Esophagus mucosa (tissue), 1 donor: Measurements from ENCODE around the gene MTG1. TPM values are rescaled to one million over a fixed set of nuclear protein-coding genes. Genes with fewer than 3 reads are reported as not detected.

Experiments
- ATAC-seq: fragments of 200-7000 bp; cut with Tn5 transposase; one replicate; pipeline ENCODE4 v1.9.1; 2020
- total RNA-seq: library from RNA; stranded (reverse); gene quantifications from one replicate; pipeline ENCODE4 v1.2.4, GENCODE V29; 2023
- donor health status: DM: yes; HTN: yes; CAD: no.

Gene MTG1
- total RNA-seq, 1 donor from 2014 or later: 35.2 TPM

DNA sequence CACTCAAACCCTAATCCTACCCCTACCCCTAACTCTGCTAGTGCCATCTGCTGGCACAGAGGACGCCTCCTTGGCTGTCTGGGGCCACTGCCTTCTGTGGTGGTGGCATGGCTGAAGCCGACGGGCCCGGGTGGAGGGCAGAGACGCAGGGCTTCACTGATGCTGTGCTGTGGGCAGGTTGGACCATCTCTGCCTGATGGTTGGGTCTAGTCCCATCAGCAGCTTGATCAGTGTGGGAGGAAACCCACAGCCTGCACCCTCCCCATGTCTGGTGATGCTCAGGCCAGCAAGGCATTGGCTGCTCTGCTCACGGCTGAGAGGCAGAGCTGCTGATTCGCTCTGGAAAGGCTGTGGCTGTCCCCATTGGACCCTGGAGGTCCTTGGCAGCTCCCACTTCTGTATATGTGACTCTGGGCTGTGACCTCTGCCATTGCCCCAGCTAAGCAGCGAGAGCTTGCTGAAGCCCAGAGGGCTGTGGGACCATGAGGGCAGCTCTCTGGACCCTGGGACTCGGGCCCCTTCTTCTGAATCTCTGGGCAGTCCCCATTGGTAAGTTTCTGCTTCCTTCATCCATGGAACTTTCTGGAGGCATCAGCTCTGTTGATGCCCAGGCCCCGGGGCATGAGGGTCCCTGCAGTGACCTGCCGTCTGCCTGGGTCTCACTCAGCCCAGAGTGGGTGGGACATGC is 59.7 kb downstream of the MTG1 start, which contains the start of gene SCART1:
Gene SCART1, plus strand, starts transcription at position 430 of the 688 bp plus-strand sequence. Its CDS starts 53 bp downstream, at position 483.
- no peak for ATAC-seq

DNA sequence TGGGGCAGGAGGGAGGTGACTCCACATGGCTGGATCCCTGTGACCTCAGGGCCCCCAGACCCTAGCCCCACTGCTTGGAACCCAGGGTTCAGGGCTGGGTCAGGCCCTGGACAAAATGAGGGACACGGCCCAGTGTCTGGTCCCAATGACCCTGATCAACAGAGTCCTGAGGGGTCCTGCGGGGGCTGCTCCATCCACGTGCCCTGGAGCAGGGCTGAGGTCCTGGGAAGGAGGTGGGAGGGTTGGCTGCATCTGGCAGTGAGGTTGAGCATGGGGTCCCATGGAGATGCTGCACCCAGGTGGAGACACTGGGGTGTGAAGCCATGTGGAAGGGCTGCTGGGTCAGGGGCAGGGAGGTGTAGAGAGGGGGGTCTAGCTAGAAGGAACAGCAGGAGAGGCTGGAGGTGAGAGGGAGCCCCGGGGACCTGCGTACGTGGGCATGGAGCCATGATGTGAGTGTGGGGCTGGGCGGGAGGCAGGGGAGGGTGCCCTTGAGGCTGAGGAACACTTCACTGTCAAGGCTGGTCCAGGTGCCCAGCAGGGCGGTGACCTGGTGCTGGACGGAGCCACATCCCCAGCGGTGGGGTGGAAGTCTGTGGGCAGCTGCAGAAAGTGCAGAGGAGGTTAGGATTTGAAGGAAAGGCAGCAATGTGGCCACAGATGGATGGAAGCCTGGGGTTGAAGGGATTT is 60.4 kb downstream of the MTG1 start:
- no peak for ATAC-seq

DNA sequence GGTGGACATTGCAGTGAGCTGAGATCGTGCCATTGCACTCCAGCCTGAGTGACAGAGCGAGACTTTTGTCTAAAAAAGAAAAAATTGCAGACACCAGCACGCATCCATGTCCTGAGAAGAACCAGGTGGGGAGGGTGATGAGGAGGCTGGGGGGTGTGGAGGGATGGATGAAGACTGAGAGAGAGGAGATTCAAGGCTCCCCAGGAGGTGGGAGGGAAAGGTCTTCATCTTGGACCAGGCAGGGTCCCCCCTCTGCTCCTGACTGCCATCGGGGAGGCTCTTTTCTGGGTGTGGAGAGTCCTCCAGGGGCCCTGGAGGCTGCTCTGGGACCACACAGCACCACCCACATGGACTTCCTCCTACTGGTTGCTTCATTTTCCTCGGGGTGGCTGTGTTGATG is 61.2 kb downstream of the MTG1 start:
- no peak for ATAC-seq

DNA sequence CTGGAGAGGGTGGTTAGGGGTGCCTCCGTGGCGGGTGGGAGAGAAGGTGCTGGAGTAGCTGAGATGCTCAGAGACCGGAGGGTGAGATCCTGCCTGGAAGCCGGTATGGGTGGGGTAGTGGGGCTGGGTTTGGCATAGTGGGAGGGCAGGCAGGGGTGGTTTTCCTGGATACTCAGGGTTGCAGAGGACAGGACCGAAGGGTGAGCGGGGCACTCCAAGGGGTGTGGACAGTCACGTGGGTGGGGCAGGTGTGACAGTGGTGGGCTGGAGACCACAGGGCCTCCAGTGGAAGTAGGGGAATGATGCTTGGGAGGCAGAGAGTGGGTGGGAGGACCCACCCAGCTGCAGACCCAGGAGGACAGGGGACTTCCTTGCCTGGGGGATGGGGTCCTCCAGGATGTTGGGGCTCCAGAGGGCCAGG is 61.7 kb downstream of the MTG1 start:
- ATAC-seq: no peak

DNA sequence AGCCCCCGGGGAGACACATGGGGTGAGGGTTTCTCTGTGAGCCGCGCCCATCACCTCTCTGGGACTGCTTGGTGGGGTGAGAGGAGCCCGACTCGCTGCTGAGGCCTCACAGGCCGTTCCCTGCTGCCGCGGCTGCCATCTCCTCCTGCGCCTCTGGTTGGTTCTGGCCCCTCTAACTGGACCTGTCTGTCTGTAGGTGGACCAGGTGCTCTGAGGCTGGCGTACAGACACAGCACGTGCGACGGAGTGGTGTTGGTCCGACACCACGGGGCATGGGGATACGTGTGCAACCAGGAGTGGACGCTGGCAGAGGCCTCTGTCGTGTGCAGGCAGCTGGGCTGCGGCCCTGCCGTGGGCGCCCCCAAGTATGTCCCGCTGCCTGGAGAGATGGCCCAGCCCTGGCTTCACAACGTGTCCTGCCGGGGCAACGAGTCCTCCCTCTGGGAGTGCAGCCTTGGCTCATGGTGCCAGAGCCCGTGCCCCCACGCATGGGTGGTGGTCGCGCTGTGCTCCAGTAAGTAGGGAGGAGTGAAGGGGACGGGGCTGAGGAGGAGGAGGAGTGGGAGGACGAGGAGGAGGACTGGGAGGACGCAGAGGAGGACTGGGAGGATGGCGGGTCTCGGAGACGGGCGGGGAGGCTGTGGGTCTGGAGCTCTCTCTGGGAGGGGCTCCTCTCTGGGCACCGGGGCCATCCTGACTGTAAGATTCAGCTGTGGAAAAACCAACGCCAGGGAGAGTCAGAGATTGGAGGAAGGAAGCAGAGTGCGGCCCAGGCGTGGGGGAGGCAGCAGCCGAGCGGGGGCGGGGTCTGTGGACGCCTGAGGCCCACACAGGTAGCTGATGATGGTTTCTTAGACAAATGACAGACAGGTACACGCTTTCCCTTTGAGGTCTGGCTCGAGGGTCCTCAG is 62.3 kb downstream of the MTG1 start:
- ATAC-seq: no peak

DNA sequence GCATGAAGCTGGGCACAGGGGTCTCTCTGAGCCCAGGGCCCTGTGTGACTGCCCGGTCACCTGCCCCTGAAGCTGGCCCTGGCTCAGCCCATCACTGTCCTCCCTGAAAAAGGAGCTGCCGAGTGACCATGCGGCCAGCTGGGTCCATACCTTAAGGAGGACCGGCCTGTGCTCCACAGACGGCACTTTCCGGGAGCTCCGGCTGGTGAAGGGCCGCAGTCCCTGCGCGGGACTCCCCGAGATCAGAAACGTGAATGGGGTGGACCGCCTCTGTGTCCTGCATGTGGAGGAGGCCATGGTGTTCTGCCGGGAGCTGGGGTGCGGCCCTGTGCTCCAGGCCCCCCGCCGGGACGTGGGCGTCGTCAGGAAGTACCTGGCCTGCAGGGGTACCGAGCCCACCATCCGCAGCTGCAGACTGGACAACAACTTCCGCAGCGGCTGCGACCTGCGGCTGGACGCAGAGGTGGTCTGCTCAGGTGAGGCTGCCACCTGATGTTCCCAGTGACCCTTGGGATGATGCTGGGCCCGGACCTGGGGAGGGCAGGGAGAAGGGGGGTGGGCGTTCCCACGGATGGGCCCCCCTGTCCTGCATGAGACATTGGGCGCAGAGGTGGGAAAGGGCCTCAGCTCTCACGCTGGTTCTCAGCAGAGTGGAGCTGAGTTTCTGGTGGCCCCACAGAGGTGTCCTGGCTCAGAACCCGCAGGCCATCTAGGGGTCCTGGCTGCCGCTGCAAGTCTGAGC is 63.3 kb downstream of the MTG1 start:
- no peak for ATAC-seq

DNA sequence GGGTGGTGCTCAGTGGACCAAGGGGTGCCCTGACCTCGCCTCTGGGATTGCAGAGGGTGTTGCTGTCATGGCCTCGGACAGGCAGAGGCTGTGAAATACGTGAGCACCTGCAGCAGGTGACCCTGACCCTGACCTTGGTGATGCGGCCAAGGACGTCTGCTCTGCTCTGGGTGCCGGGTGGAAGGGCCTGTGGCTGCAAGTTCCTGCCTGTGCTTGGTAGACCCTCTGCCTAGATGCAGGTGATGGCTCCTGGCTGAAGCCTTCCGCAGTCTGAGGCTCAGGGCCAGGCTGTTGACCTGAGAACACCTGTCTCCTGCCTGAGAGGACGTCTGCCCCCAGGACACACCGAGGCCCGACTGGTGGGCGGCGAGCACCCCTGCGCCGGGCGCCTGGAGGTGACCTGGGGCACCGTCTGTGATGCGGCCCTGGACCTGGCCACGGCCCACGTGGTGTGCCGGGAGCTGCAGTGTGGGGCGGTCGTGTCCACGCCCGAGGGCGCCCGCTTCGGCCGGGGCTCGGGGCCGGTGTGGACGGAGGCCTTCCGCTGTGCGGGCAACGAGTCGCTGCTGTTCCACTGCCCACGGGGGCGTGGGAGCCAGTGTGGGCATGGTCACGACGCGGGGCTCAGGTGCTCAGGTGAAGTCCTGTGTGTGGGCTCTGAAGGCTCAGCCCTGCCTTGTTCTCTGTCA is 64.2 kb downstream of the MTG1 start:
- no peak for ATAC-seq

DNA sequence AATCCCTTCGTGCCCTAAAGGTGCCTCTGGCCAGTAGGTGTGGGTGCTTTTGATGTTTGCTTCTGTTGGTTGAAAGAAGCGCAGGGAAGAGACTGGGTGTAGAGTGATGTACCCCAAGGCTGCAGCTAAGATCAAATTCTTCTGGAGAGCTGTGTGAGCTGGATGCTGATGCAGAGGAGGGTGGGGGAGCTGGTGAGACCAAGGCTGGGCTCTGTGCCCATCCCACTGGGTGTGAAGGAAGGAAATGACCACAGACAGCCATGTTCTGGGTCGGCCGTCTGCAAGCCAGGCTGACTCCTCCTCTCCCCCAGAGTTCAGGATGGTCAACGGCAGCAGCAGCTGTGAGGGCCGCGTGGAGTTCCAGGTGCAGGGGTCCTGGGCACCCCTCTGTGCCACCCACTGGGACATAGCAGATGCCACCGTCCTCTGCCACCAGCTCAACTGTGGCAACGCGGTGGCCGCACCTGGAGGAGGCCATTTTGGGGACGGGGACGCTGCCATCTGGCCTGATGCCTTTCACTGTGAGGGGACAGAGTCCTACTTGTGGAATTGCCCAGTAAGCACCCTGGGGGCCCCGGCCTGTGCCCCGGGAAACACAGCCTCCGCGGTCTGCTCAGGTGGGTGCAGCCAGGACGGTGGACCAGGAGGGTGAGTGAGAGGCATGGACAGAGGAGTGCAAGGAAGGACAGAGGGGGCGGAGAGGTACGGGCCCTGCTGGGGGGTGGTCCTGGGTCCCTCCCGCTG is 64.9 kb downstream of the MTG1 start:
- peak; percentile 4 for ATAC-seq

DNA sequence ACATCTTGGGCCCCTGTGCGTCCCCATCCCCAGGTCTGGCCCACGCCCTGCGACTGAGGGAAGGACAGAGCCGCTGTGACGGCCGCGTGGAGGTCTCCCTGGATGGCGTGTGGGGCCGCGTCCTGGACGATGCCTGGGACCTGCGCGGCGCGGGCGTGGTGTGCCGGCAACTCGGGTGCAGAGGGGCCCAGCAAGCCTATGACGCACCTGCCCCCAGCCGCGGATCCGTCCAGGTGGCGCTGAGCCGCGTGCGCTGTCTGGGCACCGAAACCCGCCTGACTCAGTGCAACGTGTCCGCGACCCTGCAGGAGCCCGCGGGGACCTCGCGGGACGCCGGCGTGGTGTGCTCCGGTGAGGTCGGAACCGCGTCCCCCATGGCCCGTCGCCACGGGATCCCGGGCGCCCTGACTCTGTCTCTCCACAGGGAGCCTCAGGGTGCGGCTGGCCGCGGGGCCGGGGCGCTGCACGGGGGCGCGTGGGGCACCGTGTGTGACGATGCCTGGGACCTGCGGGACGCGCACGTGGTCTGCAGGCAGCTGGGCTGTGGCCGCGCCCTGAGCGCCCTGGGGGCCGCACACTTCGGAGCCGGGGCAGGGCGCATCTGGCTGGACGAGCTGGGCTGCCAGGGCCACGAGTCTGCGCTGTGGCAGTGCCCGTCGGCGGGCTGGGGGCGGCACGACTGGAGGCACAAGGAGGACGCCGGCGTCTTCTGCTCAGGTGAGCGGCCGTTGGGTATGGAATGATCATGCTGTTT is 65.7 kb downstream of the MTG1 start:
- ATAC-seq: peak; percentile 1

DNA sequence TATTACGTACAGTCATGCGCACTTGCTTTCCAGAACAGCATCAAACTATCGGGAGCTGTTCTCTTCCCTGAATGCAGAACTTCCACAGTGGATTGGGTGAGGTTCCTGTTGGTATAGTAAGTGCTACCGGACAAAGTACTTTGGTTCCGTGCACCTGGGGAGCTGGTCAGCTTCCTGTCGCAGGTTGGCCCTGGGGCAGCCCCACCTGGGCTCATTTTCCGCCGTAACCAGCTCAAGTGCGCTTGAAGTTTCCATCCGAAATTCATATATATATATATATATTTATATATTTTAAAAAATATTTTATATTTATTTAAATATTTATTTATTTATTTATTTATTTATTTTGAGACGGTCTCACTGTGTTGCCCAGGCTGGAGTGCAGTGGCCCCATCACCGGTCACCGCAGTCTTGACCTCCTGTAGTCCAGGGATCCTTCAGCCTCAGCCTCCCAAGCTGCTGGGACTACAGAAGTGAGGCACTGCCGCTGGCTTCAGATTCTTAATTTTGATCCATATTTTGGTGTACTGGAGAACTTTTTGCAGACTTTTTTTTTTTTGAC is 66.3 kb downstream of the MTG1 start:
- ATAC-seq: no peak

DNA sequence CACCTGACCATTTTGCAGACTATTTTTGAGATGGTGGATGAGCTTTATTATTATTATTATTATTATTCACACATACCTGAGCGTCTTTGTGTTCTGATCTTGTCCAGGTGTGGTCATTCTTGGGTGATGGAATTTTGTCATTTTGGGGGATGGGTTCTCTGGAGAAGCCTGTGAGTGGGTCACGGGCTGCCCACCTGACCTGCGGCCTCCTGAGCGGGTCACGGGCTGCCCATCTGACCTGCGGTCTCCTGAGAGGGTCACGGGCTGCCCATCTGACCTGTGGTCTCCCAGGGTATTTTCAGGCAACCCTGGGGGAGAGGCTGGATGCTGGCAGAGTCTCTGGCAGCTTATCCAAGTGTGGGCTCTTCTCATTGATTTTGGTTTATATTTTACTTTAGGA is 67.1 kb downstream of the MTG1 start:
- no peak for ATAC-seq

DNA sequence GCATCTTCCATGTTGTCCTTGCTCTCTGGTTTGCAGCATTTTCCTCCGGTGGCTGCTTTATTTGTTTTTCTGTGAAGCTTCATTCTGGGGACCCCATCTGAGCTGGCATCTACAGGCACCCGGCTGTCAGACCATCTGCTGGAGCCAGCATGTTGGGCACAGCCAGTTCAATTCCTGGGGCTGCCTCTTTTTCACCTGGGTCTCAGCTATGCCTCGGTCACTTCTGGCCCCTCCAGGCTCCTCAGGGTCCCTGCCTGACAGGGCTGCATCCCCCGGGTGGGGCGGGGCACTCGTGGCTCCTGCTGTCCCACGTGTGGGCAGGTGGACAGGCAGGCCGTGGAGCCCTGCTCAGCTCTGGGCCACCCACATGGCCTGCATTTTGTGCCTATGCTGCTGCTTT is 67.9 kb downstream of the MTG1 start:
- ATAC-seq: no peak

DNA sequence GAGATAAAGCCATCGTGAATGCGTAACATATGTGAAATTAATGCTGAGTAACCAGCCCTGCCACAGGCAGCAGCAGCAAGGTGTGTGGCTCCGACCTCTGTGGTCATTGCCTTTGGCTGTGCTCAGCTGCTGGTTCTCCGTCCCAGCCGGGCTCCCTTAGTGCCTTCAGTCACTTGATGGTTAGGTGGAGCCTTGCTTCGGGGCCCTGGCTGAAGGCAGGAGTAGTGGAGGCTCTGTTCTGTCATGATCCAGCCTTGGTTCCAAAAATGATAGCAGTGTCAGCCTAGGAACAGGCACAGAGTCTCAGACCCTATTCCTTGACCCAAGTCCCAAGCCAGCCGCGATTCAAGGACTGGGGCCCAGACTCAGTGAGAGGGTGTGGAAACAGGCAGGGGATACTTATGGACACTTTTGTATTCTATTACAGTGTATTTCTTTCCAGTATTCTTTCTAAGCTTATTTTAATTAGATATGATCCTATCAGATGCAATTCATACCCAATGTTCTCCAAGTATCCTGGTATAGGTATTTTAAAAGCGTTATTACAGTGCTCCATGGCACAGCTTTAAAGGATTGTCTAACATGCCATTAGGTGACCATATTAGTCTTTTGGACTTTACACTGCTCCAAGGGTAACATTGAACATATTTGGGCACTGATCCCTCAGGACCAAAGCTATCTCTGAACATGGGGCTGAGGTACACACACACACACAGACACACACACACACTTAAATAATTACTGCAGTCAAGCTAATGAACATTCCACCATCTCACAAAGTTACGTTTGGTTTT is 68.8 kb downstream of the MTG1 start:
- no peak for ATAC-seq

DNA sequence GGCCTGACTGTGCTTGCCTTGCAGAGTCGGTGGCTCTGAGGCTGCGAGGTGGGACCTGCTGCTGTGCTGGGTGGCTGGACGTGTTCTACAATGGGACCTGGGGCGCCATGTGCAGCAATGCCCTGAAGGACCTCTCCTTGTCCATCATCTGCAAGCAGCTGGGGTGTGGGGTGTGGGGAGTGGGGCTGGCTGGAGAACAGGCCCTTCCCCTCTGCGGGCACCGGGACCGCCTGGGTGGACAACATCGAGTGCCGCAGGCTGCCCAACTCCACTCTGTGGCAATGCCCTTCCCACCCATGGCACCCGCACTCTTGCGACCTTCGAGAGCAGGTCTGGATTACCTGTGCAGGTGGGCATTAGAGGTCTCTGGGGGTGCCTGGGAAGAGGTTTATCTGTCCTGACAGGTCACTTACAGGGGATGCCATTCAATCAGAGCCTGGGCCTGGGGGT is 70.7 kb downstream of the MTG1 start:
- no peak for ATAC-seq

DNA sequence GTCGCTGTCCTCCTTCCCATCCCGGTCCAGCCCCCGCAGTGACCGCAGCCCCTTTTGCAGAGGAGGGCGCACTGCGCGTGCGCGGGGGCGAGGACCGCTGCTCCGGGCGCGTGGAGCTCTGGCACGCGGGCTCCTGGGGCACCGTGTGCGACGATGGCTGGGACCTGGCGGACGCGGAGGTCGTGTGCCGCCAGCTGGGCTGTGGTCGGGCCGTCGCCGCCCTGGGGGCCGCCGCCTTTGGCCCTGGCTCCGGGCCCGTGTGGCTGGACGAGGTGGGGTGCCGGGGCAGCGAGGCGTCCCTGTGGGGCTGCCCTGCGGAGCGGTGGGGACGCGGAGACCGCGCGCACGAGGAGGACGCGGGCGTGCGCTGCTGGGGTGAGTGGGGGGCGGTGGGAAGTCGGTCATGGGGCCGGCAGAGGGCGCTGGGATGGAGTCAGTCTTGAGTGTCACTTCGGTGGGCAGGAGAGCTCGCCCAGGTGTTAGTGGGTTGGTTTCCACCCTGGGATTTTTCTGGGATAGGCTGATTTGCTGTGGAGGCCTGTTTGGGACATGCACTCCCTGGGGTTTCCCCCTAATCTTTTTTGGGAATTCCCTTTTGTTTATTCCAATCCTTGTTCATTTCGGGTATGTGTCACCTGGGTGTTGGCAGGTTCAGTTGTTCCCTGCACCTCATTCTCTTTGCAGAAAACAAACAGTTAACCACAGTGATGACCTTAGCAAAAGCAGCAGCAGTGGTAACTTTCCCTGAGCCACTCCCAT is 71.4 kb downstream of the MTG1 start:
- ATAC-seq: peak; percentile 72

DNA sequence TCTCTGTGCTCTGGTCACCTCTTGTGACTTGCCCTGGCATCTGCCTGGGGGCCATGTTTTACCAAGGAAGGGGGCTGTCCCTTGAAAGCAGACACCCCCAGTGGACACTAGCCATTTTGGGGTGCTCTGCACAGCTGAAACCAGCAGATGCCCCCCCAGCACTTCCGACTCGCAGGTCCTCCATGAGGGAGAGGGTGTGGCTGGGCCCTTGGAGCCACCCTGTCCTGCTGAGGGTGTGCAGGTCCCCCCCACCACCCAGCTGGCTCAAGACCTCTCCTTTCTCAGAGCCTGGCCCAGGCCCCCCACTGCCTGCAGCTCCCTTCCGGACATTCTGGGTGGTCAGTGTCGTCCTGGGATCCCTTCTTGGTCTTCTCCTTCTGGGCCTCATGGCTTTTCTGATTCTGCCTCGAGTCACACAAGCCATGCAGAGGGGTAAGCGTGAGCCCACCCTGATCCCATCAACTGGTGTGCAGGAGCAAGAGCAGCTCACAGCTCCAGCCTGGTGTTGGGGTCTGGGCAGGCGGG is 72.1 kb downstream of the MTG1 start:
- ATAC-seq: no peak

DNA sequence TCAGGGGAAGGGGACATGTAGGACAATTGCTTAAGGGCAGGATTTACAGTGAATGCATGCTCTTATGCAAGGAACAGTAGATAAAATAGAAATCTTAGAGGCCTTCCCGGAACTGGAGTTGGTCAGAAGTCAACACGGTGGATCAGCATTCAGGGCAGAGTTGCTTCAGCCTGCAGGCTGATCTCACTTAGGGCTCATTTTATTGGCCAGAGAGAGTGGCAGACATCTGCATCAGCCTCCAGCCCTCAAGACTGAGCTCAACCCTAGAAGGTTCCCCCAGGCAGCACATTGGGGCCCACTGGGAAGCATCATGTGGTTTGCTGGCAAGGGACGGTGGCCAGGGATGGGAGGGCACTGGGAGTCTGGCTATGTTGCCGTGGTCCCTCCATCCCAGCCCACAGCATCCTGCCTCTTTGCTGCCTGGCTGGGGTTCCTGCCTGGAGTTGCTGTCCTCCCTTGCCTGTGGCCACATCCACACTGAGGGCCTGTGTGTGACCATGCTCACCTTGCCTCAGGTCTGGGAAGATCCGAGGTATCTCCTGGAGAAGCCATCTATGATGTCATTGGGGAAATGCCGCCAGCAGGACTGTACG is 72.8 kb downstream of the MTG1 start:
- no peak for ATAC-seq
